T-cell (primary cell): ENCODE measurements around the gene ESRRB. TPM values are rescaled to one million over a fixed set of nuclear protein-coding genes. Genes with fewer than 3 reads are reported as not detected.

Experiments
- ATAC-seq, 4 experiments: fragments of 200-7000 bp in 3 of 4; fragments of 150-1000 bp in 1 of 4; cut with Tn5 transposase; replicated peaks in 1 of 4; 1 replicate in 3 of 4; 2 replicates in 1 of 4; pipeline ENCODE4 v1.10.0; 2021; ENCODE audit warnings: moderate library complexity in 3 of 4, mild to moderate bottlenecking in 2 of 4, moderate number of reproducible peaks in 1 of 4
- CTCF ChIA-PET, 2 donors: fragments of 300-600 bp; sonication (Branson Sonifier 250); formaldehyde crosslinking; loops; one replicate each; lab custom pipeline; 2022; ENCODE audit warnings: antibody characterized with exemption in 2 of 2; lab: Charles Lee
- POLR2A ChIA-PET, 2 donors: fragments of 300-600 bp; sonication (Branson Sonifier 250); formaldehyde crosslinking; loops; one replicate each; lab custom pipeline; 2022; ENCODE audit warnings: antibody characterized with exemption in 2 of 2; lab: Charles Lee
- DNase-seq, 35 experiments: peaks; one replicate each; pipeline versions ENCODE4 v3.0.0 to v3.0.0-alpha.2; 2013 to 2023
- H3K27ac ChIP-seq: one replicate; pipeline ENCODE4 v1.5.1; 2013; ENCODE audit warnings: low read length
- H3K27me3 ChIP-seq, 2 experiments: replicated peaks in 1 of 2; 1 replicate in 1 of 2; 2 replicates in 1 of 2; pipeline versions ENCODE4 v1.6.1 to v1.7.0; 2013; ENCODE audit warnings: low read length in 1 of 2, mixed read lengths in 1 of 2; ENCODE audit not compliant: control insufficient read depth in 2 of 2, insufficient read depth in 2 of 2; ENCODE audit errors: extremely low read depth in 1 of 2
- H3K36me3 ChIP-seq, 2 donors: 1 replicate in 1 of 2; 2 replicates in 1 of 2; pipeline versions ENCODE4 v1.6.1 to v1.7.0; 2013; ENCODE audit warnings: low read length in 1 of 2; ENCODE audit not compliant: control insufficient read depth in 2 of 2, insufficient read depth in 1 of 2; ENCODE audit errors: extremely low read depth in 1 of 2
- H3K4me1 ChIP-seq, 2 experiments: 1 replicate in 1 of 2; 2 replicates in 1 of 2; pipeline versions ENCODE4 v1.6.1 to v1.7.0; 2013; ENCODE audit warnings: low read length in 2 of 2, mixed read lengths in 1 of 2; ENCODE audit not compliant: insufficient read depth in 2 of 2, control insufficient read depth in 1 of 2; ENCODE audit errors: extremely low read depth in 1 of 2
- H3K4me3 ChIP-seq, 2 donors: 1 replicate in 1 of 2; 2 replicates in 1 of 2; pipeline versions ENCODE4 v1.5.1 to v1.7.0; 2013; ENCODE audit warnings: mild to moderate bottlenecking in 2 of 2, low read length in 1 of 2, moderate library complexity in 1 of 2; ENCODE audit not compliant: control insufficient read depth in 1 of 2; ENCODE audit errors: extremely low read depth in 1 of 2
- H3K9me3 ChIP-seq: 2 replicates; pipeline ENCODE4 v1.7.0; 2013
- H3K27ac Mint-ChIP-seq, 2 donors: one replicate each; pipeline ENCODE4 v1.8.0; 2020 to 2021; ENCODE audit warnings: mild to moderate bottlenecking in 2 of 2, mixed read lengths in 2 of 2
- H3K27me3 Mint-ChIP-seq, 2 donors: one replicate each; pipeline ENCODE4 v1.8.0; 2021 to 2022; ENCODE audit warnings: mixed read lengths in 2 of 2
- H3K36me3 Mint-ChIP-seq: one replicate; pipeline ENCODE4 v1.8.0; 2021; ENCODE audit warnings: mixed read lengths
- H3K4me1 Mint-ChIP-seq, 3 donors: one replicate each; pipeline ENCODE4 v1.8.0; 2020 to 2022; ENCODE audit warnings: mixed read lengths in 3 of 3, mild to moderate bottlenecking in 1 of 3
- H3K4me3 Mint-ChIP-seq, 3 donors: one replicate each; pipeline ENCODE4 v1.8.0; 2020 to 2022; ENCODE audit warnings: mild to moderate bottlenecking in 3 of 3, mixed read lengths in 3 of 3, moderate library complexity in 3 of 3
- H3K9me3 Mint-ChIP-seq, 3 donors: one replicate each; pipeline ENCODE4 v1.8.0; 2020 to 2022; ENCODE audit warnings: mixed read lengths in 3 of 3
- WGBS: methylation state at CpG from one replicate; pipeline ENCODE4 v1.1.5; 2013; ENCODE audit warnings: missing lambda C conversion rate; ENCODE audit not compliant: insufficient coverage; 5-methylcytosine and 5-hydroxymethylcytosine counted together
- total RNA-seq, 35 experiments: library from RNA in 6 of 35; stranded (reverse) in 6 of 35; fragments of 120-200 nt in 1 of 35; gene quantifications; one replicate each; pipeline versions ENCODE4 v1.2.1 to v1.2.4 and lab custom pipeline; 2013 to 2026

Gene ESRRB
- total RNA-seq, 5 donors from 2014 or later (not counting 1 experiment from before 2014, with no cell fraction given): 0.19 to 0.82 (median 0.29) TPM; not detected in 1

DNA sequence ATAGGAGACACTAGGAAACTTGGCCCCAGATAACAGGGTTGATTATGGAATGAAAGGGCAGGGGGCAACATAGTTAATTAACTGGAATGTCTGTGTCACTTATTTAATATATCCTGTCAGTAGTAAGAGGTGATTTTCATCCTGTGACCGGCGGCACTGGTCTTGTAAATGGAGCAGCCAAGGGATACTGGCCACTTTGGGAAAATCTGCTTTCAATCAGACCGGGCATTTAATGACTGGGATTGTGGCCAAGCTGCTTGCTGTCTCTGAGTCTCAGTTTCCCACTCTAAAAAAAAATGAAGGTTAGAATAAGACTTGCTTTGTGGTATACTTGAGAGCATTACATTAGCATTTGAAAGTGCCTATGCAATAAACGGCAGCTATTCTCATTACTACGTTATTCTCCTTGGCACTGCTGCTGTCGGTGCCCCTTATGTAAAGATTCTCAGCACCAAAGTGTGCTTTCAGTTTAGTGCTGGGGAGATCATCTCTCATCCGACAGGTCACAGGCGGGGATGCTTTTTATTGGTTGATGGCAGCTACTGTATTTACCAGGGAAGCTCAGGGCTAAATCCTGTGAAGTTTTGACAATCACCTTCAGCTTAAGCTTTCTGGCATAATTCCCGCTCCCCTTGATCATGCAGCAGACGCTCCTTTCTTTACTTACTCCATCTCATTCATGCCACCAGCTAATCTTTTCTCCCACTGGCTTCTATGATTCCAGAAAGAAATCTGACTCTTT is 162.1 kb downstream of the ESRRB start:
- no peak overlapping the region for H3K27ac ChIP-seq

DNA sequence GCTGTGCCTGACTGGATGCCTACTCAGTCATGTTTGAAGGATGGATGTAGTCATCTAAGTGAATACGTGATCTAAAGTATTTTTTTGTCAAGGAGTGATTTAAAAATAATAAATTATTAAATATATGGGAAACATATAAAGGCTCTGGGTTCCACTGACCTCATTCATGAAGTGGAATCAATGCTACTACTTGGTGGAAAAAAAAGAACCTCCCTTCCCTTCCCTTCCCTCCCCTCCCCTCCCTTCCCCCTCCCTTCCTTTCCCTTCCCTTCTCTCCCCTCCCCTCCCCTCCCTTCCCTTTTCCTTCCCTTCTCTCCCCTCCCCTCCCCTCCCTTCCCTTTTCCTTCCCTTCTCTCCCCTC is 162.7 kb downstream of the ESRRB start:
- CTCF ChIA-PET: no interaction called here
- POLR2A ChIA-PET: no interaction called here
- H3K4me3 Mint-ChIP-seq: no peak overlapping the region
- H3K27ac Mint-ChIP-seq: no peak overlapping the region
- H3K9me3 Mint-ChIP-seq: no peaks in the 10 kb centered on the region
- no CpG with 5 or more reads among the region's 1 CpG for WGBS
- ATAC-seq (no peak), DNase-seq (no peak)
- peaks cover 12 to 18% of the 10 kb centered on the region in 2 donors for H3K27me3 Mint-ChIP-seq
- peaks cover 0 to 7% (median 0%) of the 10 kb centered on the region in 3 donors for H3K4me1 Mint-ChIP-seq
- no peak overlapping the region for H3K4me3 ChIP-seq
- H3K36me3 ChIP-seq: no peaks in the 10 kb centered on the region
- peaks cover 0 to 6% of the 10 kb centered on the region in 2 experiments for H3K27me3 ChIP-seq
- H3K36me3 Mint-ChIP-seq: no peaks in the 10 kb centered on the region
- H3K9me3 ChIP-seq: no peaks in the 10 kb centered on the region
- no peaks in the 10 kb centered on the region for H3K4me1 ChIP-seq
- no peak overlapping the region for H3K27ac ChIP-seq

More for the DNA sequence above, 162.1 kb downstream of the ESRRB start:
- ChIA-PET POLR2A (no interaction called here), CTCF (no interaction called here)
- Mint-ChIP-seq H3K27ac (no peak overlapping the region), H3K9me3 (no peaks in the 10 kb centered on the region), H3K4me3 (no peak overlapping the region), H3K36me3 (no peaks in the 10 kb centered on the region), H3K27me3 (peaks cover 13 to 23% of the 10 kb centered on the region in 2 donors), H3K4me1 (peaks cover 0 to 7% (median 0%) of the 10 kb centered on the region in 3 donors)
- Histone ChIP-seq H3K4me1 (no peaks in the 10 kb centered on the region), H3K9me3 (no peaks in the 10 kb centered on the region), H3K4me3 (no peak overlapping the region), H3K27me3 (peaks cover 0 to 8% of the 10 kb centered on the region in 2 experiments), H3K36me3 (no peaks in the 10 kb centered on the region)
- 94% methylated on average over 3 of the region's 10 CpGs for WGBS
- no peak for ATAC-seq
- no peak for DNase-seq

DNA sequence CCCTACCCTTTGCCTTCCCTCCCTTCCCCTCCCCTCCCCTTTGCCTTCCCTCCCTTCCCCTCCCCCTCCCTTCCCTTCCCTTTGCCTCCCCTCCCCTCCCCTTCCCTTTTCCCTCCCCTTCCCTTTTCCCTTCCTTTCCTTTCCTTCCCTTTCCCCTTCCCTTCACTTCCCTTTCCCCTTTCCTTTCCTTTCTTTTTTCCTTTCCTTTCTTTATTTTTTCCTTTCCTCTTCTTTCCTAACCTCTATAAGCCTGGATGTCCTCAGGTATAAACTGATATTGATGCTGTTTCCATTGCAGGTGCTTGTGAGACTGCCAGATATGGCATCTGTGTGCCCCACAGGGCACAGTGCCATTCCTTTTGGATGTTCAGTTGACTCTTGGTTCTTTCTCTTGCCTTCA is 163.2 kb downstream of the ESRRB start:
- Mint-ChIP-seq H3K9me3 (no peaks in the 10 kb centered on the region), H3K27ac (no peak overlapping the region), H3K4me3 (no peak overlapping the region), H3K36me3 (no peaks in the 10 kb centered on the region), H3K4me1 (peaks cover 0 to 7% (median 0%) of the 10 kb centered on the region in 3 donors), H3K27me3 (peaks cover 12 to 14% of the 10 kb centered on the region in 2 donors)
- no peak for ATAC-seq
- Histone ChIP-seq H3K4me1 (no peaks in the 10 kb centered on the region), H3K4me3 (no peak overlapping the region), H3K36me3 (no peaks in the 10 kb centered on the region), H3K27ac (no peak overlapping the region), H3K27me3 (peaks cover 0 to 4% of the 10 kb centered on the region in 2 experiments), H3K9me3 (no peaks in the 10 kb centered on the region)
- ChIA-PET CTCF (no interaction called here), POLR2A (no interaction called here)
- DNase-seq: no peak

DNA sequence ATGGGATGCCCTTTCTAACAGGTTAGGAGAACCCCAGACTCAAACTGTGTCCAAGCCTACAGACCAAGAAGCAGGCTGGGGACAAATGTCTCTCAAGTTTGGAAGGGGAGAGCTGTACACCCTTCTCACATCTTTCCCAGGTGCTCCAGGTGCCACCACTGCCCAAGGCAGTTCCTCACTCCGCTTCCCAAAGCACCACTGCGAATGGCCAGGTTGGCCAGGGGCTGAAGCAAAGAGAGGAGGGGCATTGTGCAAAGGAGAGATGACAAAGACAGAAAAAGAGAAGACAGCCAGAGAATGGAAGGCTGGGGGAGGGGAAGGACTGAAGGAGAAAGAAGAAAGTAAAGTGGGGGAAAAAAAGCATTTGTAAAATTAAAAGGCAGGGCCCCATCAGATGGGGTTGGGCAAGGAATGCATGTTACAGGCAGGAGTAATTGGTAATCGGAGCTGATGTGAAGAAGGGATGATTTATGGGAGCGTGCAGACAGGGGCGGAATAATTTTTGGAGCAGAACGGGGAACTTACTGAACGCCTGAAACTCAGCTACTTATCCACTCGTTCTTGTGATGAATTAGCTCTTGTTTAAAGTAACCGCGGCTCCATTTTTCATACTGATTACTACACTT is 165.8 kb downstream of the ESRRB start:
- POLR2A ChIA-PET: no interaction called here
- DNase-seq (no peak), ATAC-seq (no peak)
- Histone ChIP-seq H3K9me3 (no peaks in the 10 kb centered on the region), H3K27ac (no peak overlapping the region), H3K4me1 (no peaks in the 10 kb centered on the region), H3K27me3 (peaks cover 0 to 8% of the 10 kb centered on the region in 2 experiments), H3K4me3 (no peak overlapping the region), H3K36me3 (no peaks in the 10 kb centered on the region)
- H3K36me3 Mint-ChIP-seq: no peaks in the 10 kb centered on the region
- H3K9me3 Mint-ChIP-seq: no peaks in the 10 kb centered on the region
- peaks cover 0 to 7% (median 0%) of the 10 kb centered on the region in 3 donors for H3K4me1 Mint-ChIP-seq
- CTCF ChIA-PET: no interaction called here
- H3K27ac Mint-ChIP-seq: no peak overlapping the region
- WGBS: 75% methylated on average over 3 of the region's 10 CpGs
- peaks cover 13 to 14% of the 10 kb centered on the region in 2 donors for H3K27me3 Mint-ChIP-seq
- no peak overlapping the region for H3K4me3 Mint-ChIP-seq

DNA sequence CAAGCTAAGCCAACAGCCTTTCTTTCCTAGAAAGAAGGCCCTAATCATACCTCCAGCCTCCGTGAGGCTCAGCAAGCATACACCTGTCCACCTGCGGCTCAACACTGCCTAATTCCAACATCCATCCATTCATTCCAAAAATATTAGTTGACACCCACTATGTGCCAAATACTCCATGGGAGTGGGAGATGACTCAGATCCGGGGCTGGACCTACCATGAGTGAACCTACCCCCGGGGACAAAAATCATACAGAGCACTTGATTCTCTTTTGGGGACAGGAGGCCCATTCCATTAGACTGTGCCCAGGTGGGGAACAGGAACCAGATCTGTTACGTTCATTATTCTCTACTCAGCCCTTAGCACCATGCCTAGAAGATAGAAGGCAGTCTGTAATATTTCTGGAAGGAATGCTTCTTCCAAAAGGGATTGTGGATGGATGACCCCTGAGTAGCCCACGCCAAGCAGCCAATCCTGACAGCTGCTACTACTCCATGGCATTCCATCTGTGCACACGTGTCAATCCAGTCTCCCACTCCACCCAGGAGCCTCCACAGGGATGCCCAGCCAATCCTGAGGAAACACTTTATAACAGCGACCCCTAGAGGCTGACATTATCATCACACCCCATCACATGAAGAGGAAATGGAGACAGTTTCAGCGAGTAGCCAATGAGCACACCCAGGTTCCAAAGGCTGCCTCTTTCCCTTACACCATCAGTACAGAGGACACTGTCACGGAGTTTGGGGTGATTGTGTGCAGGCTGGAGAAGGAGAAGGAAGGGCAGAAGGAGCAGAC is 170.7 kb downstream of the ESRRB start:
- no peaks in the 10 kb centered on the region for H3K4me1 ChIP-seq
- ChIA-PET POLR2A (no interaction called here), CTCF (no interaction called here)
- WGBS: 50% methylated on average over 3 of the region's 10 CpGs
- H3K27me3 ChIP-seq: peaks cover 0 to 16% of the 10 kb centered on the region in 2 experiments
- Mint-ChIP-seq H3K36me3 (no peaks in the 10 kb centered on the region), H3K9me3 (no peaks in the 10 kb centered on the region), H3K4me1 (peaks cover 0 to 5% (median 0%) of the 10 kb centered on the region in 3 donors), H3K4me3 (no peak overlapping the region), H3K27ac (no peak overlapping the region), H3K27me3 (peaks cover 10 to 11% of the 10 kb centered on the region in 2 donors)
- DNase-seq: no peak
- no peak overlapping the region for H3K27ac ChIP-seq
- no peak overlapping the region for H3K4me3 ChIP-seq
- ATAC-seq: no peak
- no peaks in the 10 kb centered on the region for H3K36me3 ChIP-seq
- no peaks in the 10 kb centered on the region for H3K9me3 ChIP-seq

DNA sequence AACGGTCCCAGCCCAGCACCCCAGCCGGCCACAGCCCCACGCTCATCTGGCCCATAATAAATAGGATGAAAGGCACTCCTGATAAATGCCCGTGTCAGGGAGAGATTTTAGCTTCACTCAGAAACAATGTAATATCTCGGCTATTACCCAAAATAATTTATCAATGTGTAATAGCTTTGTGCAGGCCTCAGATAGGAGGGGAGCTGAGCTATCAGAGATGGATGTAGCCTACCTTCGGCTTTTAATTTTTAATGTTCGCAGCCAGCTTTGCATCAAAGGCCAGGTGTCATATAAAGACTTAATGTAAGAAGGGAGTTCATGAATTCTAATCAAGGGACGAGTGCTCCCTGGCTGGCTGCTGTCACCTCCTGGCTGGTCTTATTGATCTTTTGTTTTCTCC is 171.9 kb downstream of the ESRRB start:
- H3K27ac ChIP-seq: no peak overlapping the region
- H3K4me3 ChIP-seq: no peak overlapping the region
- H3K36me3 Mint-ChIP-seq: no peaks in the 10 kb centered on the region
- CTCF ChIA-PET: no interaction called here
- POLR2A ChIA-PET: no interaction called here
- peaks cover 0 to 16% of the 10 kb centered on the region in 2 experiments for H3K27me3 ChIP-seq
- no peaks in the 10 kb centered on the region for H3K9me3 ChIP-seq
- DNase-seq (no peak), ATAC-seq (no peak)
- no peaks in the 10 kb centered on the region for H3K4me1 ChIP-seq
- no peaks in the 10 kb centered on the region for H3K36me3 ChIP-seq
- H3K27me3 Mint-ChIP-seq: peaks cover 9 to 15% of the 10 kb centered on the region in 2 donors
- no peaks in the 10 kb centered on the region for H3K4me1 Mint-ChIP-seq
- no peak overlapping the region for H3K27ac Mint-ChIP-seq
- H3K9me3 Mint-ChIP-seq: no peaks in the 10 kb centered on the region
- WGBS: 85% methylated on average over 3 of the region's 8 CpGs
- no peak overlapping the region for H3K4me3 Mint-ChIP-seq
